ENCODE data around the gene PIGQ.

DNA sequence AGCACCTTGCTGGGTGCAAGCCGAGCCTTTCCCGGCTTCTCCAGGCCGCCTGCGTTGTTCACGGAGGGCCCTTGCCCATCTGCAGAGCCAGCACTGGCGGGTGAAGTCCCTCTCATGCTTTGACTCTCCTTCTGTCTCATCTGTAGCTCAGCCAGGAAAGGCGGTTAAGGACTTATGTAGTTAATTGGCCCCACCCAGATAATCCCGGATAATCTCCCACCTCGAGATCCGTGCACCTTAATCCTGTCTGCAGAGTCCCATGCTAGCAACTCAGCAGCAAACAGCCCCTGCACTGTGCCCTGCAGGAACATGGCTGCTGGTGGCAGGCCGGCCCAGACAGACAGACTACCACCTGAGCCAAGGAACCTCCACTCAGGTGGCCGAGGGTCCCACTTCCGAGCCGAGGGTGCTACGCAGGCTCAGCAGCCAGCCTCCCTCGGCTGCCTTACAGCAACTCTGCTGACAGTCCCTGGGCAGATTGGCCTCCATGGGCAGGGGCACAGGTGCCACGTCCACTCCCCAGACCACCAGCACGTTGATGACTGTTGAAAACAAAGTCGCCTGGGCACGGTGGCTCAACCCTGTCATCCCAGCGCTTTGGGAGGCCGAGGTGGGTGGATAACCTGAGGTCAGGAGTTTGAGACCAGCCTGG is 37.0 kb downstream of the PIGQ start:
- TF ChIP-seq, protein P1, sequence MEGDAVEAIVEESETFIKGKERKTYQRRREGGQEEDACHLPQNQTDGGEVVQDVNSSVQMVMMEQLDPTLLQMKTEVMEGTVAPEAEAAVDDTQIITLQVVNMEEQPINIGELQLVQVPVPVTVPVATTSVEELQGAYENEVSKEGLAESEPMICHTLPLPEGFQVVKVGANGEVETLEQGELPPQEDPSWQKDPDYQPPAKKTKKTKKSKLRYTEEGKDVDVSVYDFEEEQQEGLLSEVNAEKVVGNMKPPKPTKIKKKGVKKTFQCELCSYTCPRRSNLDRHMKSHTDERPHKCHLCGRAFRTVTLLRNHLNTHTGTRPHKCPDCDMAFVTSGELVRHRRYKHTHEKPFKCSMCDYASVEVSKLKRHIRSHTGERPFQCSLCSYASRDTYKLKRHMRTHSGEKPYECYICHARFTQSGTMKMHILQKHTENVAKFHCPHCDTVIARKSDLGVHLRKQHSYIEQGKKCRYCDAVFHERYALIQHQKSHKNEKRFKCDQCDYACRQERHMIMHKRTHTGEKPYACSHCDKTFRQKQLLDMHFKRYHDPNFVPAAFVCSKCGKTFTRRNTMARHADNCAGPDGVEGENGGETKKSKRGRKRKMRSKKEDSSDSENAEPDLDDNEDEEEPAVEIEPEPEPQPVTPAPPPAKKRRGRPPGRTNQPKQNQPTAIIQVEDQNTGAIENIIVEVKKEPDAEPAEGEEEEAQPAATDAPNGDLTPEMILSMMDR (IDR thresholded peaks at IDR 0.05): no peak
- no peak for TF ChIP-seq POLR2A (IDR thresholded peaks at IDR 0.05)
